ENCODE results near the gene RHBDD3.

RHBDD3 gene

DNA sequence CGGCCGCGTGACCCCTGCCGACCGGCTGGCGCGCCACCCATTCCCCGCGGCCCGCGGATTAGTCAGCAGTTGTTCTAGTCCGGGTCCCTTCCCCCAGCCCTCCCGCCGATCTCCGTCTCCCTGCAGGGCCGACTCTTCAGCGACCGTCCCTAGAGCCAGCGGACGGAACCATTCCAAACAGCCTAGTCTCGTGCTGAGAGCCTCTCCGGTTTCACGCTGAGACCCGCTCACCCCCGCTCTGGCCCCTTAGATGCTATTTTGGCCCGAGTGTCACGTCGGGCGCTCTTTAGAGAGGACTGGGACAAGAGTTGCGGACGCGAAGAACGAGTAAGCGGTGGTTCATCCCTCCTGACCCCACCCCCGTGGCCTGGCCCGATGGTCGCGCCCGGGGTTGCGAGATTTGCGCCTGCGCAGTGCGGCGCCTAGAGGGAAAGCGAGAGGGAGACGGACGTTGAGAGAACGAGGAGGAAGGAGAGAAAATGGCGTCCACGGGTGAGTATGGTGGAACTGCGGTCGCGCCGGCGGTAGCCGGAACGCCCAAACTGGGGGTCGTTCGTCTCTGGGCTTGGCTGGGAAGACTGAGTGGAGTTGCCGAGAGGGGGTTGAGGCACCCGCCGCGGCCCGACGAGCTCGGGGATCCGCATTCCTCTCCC, at the start of gene RHBDD3, which contains the start of gene EWSR1:
RHBDD3 (minus strand) TSS at position 124 of the 653 bp plus-strand sequence. CDS start 2,355 bp downstream, outside the sequence.
EWSR1 (plus strand) TSS at position 411 of the 653 bp plus-strand sequence; CDS start at position 480, 69 bp downstream.
- no peak for TF ChIP-seq GATA3 (IDR thresholded peaks at IDR 0.05; ENCODE audit: low read depth, low read length)
- TF ChIP-seq GATA2 (IDR thresholded peaks at IDR 0.05; ENCODE audit: low read depth, low read length), result 0 out of 2 replicates have a peak, but pooled peaks have one; percentile 5

DNA sequence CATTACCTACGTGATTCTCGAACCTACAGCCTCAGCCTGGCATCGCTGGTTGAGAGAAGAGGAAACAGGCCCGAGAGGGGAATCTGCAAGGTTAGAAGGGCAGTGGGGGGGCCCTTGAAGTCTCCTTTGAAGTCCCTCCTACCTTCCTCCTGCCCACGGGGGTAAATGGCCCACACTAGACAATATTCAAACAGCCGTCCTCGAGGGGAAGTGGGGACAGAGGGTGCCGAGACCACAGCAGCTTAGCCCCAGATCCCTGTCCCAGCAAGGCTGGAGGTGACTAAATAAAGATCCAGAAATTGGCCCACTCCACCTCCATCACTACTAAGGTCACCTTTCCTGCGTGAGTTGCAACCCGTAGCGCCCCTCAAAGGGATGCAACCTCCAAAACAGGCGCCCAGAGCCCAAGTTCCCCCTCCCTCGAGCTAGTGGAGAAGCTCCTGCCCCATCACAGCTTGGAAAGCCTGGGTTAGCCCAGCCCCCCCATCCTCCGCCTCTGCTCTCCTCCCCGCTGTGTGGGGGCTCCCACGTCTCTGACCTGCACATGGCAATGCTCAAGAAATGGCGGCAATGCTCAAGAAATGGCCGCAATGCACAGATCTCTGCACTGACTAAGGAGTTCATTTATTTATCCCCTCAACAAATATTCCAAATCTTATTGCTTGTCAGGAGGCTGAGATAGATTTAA, 48.5 kb upstream of the RHBDD3 start:
- TF ChIP-seq GATA2 (IDR thresholded peaks at IDR 0.05; ENCODE audit: low read depth, low read length), result no peak
- no peak for TF ChIP-seq GATA3 (IDR thresholded peaks at IDR 0.05; ENCODE audit: low read depth, low read length)

DNA sequence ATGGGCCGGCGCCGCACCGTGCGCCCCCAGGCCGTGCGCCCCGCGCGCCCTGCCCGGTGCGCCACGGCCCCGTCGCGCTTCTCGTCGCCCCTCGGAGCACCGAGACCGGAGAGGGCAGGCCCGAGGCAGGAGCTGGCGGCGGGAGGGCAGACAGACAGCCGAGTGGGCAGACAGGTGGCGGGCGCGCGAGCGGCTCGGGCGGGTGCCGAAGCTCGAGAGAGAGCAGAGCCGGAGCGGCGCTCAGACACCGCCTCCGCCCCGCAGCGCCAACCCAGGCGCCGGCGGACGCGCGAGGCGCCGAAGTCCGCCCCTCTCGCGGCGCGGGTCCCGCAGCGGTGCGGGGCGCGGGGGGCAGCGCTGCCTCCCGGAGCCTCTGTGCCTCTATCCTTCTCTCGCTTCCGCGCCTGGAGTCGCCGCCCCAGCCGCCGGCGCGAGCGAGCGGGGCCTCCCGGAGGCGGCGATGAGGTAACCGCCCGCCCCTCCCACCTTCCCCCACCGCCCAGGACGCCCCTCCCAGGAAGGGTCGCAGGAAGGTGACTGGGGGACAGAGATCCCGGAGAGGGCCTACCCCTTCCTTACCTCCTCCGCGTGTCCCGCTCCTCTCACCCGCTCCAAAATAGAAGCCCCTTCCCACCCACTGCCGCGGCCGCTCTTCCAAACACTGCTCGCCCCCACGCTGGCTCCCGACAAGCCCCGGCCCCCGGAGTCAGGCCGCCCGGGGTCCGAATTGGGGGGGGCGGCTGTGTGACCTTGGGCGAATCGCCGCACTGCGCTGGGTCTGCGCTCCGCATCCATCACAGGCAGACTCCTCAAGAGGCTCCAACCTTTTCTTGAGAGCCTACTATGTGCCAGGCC, 47.7 kb upstream of the RHBDD3 start, which contains the start of gene RASL10A:
RASL10A (minus strand) TSS at position 412 of the 855 bp plus-strand sequence. CDS start 451 bp downstream, outside the sequence.
- TF ChIP-seq GATA3 (IDR thresholded peaks at IDR 0.05; ENCODE audit: low read depth, low read length) (no peak), GATA2 (IDR thresholded peaks at IDR 0.05; ENCODE audit: low read depth, low read length) (no peak)

DNA sequence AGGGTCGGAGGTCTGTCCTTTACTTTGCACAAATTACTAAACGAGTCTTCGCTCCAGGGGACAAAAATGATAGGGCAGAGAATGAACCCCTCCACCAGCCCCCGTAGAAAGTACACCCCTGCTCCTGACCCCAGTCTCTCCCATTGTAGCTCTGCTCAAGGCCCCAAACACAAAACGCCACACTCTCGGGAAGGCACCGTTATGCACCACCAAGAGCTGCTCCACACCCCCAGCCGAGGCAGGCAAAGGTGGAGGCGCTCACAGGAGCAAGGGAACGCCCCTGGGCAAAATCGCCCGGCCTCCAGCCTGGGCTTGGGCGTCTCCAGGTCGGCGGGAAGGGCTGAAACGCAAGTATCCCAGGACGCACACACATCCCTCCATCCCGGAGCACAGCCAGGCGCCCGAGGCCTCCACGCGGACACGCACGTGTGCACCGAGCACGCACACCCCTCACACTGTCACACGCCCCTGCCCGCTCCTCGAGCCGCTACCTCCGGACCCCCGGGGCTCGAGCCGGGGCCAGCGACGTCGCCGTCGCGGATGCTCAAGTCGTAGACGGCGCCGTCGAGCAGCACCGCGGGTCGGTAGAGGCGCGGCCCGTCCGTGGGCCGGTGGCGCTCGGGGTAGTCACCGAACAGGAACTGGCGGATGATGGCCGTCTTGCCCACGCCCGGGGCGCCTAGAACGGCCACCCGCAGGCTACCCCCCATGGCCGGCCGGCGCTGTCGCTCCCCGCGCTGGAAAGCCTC, 46.9 kb upstream of the RHBDD3 start:
- TF ChIP-seq GATA3 (IDR thresholded peaks at IDR 0.05; ENCODE audit: low read depth, low read length) (no peak), GATA2 (IDR thresholded peaks at IDR 0.05; ENCODE audit: low read depth, low read length) (no peak)

DNA sequence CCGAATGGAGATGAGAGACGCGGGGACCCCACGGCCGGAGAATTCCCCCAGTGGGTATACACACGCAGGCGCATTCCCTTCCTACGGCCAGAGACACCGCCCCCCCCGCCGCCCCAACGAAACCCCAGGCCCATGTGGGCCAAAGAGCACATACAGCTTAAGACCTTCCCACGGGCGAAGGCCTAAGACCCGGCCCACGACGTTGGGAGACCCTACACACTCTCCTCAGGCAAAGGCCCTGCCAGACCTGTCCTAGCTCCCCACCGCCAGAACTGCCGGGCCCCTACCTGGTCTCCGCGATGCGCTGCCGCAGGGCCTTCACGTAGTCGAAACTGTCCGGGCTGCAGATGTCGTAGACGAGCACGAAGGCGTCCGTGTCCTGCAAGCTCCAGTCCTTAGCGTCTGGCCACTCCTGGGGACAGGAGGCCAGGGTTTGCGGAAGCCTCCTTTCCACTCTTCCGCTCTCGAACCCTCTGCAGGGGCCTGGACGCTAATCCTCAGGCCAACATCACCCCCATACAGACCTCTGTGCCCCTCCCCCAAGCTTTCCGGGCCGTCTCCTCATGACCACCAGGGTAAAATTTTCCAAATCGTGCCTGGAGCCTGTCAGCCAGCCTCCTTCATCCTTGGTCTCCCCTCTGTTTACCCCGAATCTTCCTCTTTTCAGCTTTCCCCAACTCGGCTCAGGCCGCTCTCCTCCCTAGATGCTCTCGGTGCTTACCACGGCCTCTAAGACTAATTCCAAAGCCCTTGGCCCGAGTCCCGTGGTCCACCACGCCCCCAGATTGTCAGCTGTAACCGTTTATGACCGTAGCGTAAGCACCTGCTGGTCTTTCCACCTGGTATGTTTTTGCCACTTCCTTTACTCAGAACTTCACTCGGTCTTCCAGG, 46.0 kb upstream of the RHBDD3 start:
- TF ChIP-seq GATA2 (IDR thresholded peaks at IDR 0.05; ENCODE audit: low read depth, low read length) (no peak), GATA3 (IDR thresholded peaks at IDR 0.05; ENCODE audit: low read depth, low read length) (no peak)

DNA sequence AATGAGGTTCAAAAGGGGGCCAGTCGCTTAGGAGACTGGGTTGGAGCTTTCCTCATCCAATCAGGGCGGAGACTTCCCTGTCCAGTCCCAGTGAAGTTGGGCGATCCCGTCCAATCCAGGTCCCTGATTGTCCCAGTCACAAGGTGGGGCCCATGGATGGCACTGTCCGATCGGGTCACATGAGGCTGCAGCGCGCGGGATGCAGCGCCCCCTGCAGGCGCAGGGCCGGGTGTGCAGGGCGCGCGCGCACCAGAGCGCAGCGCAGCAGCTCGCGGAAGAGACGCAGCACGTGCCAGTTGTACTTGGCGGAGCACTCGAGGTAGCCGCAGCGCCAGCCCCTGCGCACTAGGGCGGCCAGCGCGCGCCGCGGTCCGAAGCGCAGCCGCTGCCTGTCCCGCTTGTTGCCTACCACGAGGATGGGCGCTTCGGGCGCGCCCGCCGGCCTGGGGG, 45.4 kb upstream of the RHBDD3 start:
- TF ChIP-seq GATA2 (IDR thresholded peaks at IDR 0.05; ENCODE audit: low read depth, low read length), result no peak
- TF ChIP-seq GATA3 (IDR thresholded peaks at IDR 0.05; ENCODE audit: low read depth, low read length), result no peak

DNA sequence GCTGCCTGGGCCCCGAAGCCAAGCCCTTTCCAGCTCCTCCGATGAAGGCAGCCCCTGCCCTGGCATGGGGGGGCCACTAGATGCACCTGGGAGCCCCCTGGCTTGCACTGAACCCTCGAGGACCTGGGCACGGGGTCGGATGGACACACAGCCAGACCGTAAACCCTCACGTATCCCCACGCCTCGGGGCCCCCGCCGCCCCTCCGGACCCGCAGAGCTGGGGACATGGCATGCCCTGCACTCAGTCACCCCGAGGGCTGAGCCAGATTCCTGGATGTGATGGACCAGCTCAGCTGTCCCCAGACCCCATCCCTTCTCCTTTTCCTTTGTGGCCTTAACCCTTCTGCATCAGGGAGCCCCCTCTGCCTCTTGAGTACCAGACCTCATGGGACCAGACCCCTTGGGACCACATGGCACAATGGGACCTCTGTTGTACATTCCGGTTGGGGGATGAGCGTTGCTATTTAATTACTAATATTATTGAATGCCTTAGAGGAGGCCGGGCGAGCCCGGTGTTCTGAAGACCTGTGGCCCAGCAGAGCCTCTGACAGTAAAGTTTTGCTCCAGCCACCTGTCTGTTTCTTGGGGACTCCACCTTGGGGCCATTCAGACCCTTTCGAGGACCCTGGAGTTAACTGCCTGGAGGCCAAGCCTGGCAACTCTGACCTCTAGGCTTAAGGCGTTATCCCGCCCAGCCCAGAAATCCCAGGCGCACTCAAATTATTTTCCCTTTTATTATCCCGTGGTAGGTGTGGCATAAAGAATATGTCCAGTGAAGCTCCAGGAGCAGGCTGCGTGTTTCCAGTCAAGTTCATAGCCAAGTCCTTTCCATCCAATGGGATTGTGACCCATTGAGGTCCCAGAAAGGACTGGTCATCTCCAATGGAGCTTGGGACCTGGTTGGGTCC, 44.7 kb upstream of the RHBDD3 start:
- TF ChIP-seq GATA2 (IDR thresholded peaks at IDR 0.05; ENCODE audit: low read depth, low read length) (no peak), GATA3 (IDR thresholded peaks at IDR 0.05; ENCODE audit: low read depth, low read length) (no peak)

DNA sequence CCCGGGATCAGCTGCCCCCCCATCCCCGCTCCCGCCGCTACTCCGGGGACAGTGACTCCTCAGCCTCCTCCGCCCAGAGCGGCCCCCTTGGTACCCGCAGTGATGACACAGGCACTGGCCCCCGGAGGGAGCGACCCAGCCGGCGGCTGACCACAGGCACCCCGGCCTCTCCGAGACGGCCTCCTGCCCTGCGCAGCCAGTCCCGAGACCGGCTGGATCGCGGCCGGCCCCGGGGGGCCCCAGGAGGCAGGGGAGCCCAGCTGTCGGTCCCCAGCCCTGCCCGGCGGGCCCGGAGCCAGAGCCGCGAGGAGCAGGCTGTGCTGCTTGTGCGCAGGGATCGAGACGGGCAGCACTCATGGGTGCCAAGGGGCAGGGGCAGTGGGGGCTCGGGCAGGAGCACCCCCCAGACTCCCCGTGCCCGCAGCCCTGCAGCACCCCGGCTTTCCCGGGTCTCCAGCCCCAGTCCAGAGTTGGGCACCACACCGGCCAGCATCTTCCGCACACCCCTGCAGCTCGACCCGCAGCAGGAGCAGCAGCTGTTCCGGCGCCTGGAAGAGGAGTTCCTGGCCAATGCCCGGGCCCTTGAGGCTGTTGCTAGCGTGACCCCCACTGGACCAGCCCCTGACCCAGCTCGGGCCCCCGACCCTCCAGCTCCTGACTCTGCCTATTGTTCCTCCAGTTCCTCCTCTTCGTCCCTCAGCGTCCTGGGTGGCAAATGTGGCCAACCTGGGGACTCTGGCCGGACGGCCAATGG, 43.9 kb upstream of the RHBDD3 start:
- TF ChIP-seq GATA3 (IDR thresholded peaks at IDR 0.05; ENCODE audit: low read depth, low read length) (no peak), GATA2 (IDR thresholded peaks at IDR 0.05; ENCODE audit: low read depth, low read length) (no peak)

DNA sequence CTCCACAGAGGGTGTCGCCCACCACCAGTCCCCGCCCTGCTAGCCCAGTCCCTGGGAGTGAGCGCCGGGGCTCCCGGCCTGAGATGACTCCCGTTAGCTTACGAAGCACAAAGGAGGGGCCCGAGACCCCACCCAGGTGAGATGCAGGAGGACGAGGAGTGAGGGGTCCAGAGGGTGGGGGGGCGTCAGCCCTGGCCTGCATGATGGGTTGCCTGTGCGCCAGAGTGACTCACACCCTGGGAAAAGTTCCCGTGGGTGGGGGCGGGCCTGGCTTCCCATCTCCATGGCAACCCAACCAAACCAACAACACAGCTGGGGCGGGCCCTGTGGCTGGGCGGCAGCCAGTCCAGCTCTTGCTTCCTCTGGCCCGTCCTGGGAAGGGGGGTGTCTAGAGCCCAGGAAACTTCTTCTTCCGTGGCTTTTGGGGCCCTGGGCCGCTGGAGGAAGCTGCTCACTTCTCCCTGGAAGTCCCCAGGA, 43.1 kb upstream of the RHBDD3 start:
- TF ChIP-seq GATA2 (IDR thresholded peaks at IDR 0.05; ENCODE audit: low read depth, low read length), result no peak
- no peak for TF ChIP-seq GATA3 (IDR thresholded peaks at IDR 0.05; ENCODE audit: low read depth, low read length)

DNA sequence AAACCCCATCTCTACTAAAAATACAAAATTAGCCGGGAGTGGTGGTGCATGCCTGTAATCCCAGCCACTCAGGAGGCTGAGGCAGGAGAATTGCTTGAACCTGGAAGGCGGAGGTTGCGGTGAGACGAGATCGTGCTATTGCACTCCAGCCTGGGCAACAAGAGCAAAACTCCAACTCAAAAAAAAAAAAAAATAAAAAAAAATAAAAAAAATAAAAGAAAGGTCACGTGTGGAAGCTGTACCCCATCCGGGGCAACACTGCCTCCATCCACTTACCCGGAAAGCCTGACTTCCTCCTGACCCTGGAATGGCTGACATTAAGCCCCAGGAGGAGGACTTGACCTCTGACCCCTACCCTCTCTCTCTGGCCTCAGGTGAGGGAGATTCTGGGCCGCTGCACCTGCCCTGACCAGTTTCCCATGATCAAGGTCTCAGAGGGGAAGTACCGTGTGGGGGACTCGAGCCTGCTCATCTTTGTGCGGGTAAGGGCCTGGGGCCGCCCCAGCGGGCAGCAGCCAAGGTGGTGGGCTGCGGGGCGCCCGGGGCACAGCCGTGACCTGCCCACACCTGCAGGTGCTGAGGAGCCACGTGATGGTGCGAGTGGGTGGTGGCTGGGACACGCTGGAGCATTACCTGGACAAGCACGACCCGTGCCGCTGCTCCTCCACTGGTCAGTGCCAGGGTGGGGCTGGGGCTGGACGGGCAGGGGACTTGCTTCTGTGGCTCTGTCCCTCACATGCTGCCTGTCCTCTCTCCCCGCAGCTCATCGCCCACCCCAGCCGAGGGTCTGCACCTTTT, 42.5 kb upstream of the RHBDD3 start:
- no peak for TF ChIP-seq GATA2 (IDR thresholded peaks at IDR 0.05; ENCODE audit: low read depth, low read length)
- TF ChIP-seq GATA3 (IDR thresholded peaks at IDR 0.05; ENCODE audit: low read depth, low read length), result no peak
